GM18526 (cell line): ENCODE results near the gene DNAJC8.

Experiments used
- POLR2A ChIP-seq: IDR thresholded peaks from 3 replicates; pipeline ENCODE4 v1.6.1; 2011; ENCODE audit not compliant: insufficient read length; ENCODE audit errors: extremely low read depth

DNAJC8 gene

DNA sequence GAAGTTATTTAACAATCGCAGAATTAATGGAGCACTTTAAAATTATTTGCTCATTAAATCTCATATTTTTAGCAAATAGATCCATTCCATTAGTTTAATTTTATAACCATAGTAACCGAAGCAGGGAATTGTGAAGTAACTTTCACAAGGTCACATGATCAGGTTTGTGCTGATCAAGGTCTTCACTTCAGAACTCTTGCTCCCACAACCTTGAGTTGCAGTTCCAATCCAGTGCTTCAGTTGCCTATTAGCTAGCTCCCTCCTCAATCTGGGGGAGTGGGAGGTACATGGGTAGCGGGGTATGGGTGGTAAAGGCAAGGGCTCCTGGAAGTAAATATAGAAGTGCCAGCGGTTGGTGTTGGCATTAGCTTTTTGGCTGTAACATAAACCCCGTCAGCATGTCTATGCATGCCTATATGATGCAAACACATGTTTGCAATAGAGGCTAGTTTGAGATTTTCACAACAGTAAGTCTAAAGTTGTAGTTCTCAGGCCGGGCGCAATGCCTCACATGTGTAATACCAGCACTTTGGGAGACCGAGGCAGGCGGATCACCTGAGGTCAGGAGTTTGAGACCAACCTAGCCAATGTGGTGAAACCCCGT is 8.9 kb upstream of the DNAJC8 start:
- no peak for TF ChIP-seq POLR2A

GRCh38 chr1:28240024-28240423 is 7.2 kb upstream of the DNAJC8 start:
- no peak for TF ChIP-seq POLR2A

- TF ChIP-seq POLR2A = no peak
These were observed 6.2 kb upstream of the DNAJC8 start for GRCh38 chr1:28239004-28239403.

- no peak for TF ChIP-seq POLR2A
These were observed 4.0 kb upstream of the DNAJC8 start for GRCh38 chr1:28236656-28237322.

GRCh38 chr1:28235755-28236655 is 3.2 kb upstream of the DNAJC8 start, which contains the start of gene ATP5IF1:
Gene ATP5IF1 (plus strand): TSS chr1:28236124. CDS start chr1:28236184, 60 bp downstream.
- TF ChIP-seq POLR2A = peak; percentile 98

DNA sequence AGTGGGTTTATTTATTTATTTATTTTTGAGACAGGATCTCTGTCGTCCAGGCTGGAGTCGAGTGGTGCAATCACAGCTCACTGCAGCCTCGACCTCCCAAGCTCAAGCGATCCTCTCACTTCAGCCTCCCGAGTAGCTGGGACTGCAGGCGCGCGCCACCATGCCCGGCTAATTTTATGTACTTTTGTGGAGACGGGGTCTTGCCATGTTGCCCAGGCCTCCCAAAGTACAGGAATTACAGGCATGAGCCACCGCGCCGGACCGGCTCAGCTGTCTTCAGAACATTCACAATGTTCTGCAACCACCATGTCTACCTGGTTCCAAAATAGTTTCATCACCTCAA is 406 bp upstream of the DNAJC8 start:
- TF ChIP-seq POLR2A = no peak

- no peak for TF ChIP-seq POLR2A
These were observed 2.8 kb downstream of the DNAJC8 start for GRCh38 chr1:28229996-28230395.

DNA sequence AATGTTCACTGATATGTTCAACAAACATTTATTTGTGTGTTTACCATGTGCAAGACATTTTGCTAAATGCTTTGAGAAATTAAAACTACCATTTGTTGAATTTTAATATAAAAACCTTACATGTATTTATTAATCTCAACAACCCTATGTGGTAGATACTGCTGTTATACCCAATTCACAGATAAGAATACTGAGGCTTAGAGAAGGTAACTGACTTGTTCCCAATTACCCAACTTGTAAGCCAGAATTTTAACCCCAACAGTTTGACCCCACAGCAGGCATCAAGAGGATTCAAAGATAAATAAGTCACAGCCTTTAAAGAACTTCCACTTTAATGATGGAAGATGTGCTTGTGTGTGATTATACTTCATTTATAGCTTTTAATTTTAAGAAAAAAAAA is 3.7 kb downstream of the DNAJC8 start:
- TF ChIP-seq POLR2A = no peak

GRCh38 chr1:28213315-28213714 is 19.5 kb downstream of the DNAJC8 start:
- TF ChIP-seq POLR2A = no peak

DNA sequence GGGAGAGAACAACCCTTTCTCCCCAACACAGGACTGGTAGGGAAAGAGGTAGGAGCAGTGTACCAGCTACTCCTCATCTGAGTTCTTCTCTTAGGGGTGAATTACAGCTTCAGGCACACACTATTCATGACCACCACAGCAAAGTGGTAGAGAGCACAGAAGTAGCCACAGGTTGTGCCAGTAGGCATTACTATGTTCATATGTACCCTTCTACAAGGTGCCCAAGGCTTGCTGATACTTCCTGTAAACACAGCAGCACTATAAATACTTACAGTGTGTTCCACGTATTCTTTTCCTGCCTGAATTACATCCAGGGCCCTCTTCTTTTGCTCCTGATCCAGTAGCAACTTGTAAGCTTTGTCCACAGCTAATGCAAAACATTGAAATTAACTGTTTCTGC is 23.1 kb downstream of the DNAJC8 start:
- TF ChIP-seq POLR2A = no peak

- TF ChIP-seq POLR2A = no peak
These were observed 23.9 kb downstream of the DNAJC8 start for GRCh38 chr1:28208818-28209441.

- no peak for TF ChIP-seq POLR2A
These were observed 27.6 kb downstream of the DNAJC8 start for GRCh38 chr1:28205243-28205642.

- TF ChIP-seq POLR2A = no peak
These were observed 32.5 kb downstream of the DNAJC8 start for GRCh38 chr1:28200234-28200873.

- TF ChIP-seq POLR2A = no peak
These were observed 33.2 kb downstream of the DNAJC8 start for GRCh38 chr1:28199328-28200233.
